HG03439 (cell line): Measurements from ENCODE around the gene VIPR1.

Experiments used
- ATAC-seq: cut with Tn5 transposase; IDR thresholded peaks from one replicate; pipeline ENCODE4 v1.9.1; 2021; ENCODE audit warnings: mild to moderate bottlenecking, moderate library complexity; ENCODE audit not compliant: unreplicated experiment

Gene VIPR1

GRCh38 chr3:42493126-42493797, 9.2 kb upstream of the VIPR1 start:
- ATAC-seq = no peak

- no peak for ATAC-seq
These were observed 8.7 kb upstream of the VIPR1 start for GRCh38 chr3:42493798-42494151.

GRCh38 chr3:42495393-42495792, 7.0 kb upstream of the VIPR1 start:
- ATAC-seq = no peak

- ATAC-seq = no peak
These were observed 5.3 kb upstream of the VIPR1 start for GRCh38 chr3:42497009-42497731.

- no peak for ATAC-seq
These were observed 4.4 kb upstream of the VIPR1 start for GRCh38 chr3:42498034-42498433.

GRCh38 chr3:42498791-42499477, 3.5 kb upstream of the VIPR1 start:
- ATAC-seq = no peak

GRCh38 chr3:42499478-42499871, 3.0 kb upstream of the VIPR1 start:
- no peak for ATAC-seq

- ATAC-seq = no peak
These were observed 2.4 kb upstream of the VIPR1 start for GRCh38 chr3:42500091-42500490.

- ATAC-seq = no peak
These were observed 1.5 kb upstream of the VIPR1 start for GRCh38 chr3:42500909-42501308.

GRCh38 chr3:42501321-42501680, 1.1 kb upstream of the VIPR1 start:
- ATAC-seq = no peak

GRCh38 chr3:42501681-42502428, 588 bp upstream of the VIPR1 start:
- peak; percentile 29 for ATAC-seq

GRCh38 chr3:42503251-42503924, 945 bp downstream of the VIPR1 start:
- no peak for ATAC-seq

- no peak for ATAC-seq
These were observed 1.5 kb downstream of the VIPR1 start for GRCh38 chr3:42503957-42504333.

- ATAC-seq = no peak
These were observed 2.1 kb downstream of the VIPR1 start for GRCh38 chr3:42504334-42505127.

- ATAC-seq = no peak
These were observed 2.8 kb downstream of the VIPR1 start for GRCh38 chr3:42505128-42505848.

- ATAC-seq = no peak
These were observed 3.5 kb downstream of the VIPR1 start for GRCh38 chr3:42505849-42506410.

GRCh38 chr3:42507252-42507651, 4.8 kb downstream of the VIPR1 start:
- ATAC-seq = no peak

- no peak for ATAC-seq
These were observed 5.4 kb downstream of the VIPR1 start for GRCh38 chr3:42507761-42508335.

GRCh38 chr3:42508562-42508961, 6.1 kb downstream of the VIPR1 start:
- no peak for ATAC-seq
